ENCODE data around the gene CST6.

The CST6 gene

GRCh38 chr11:66048547-66049323 is 36.9 kb downstream of the CST6 start, which contains the start of gene GAL3ST3:
Gene GAL3ST3 (minus strand): TSS chr11:66049161. CDS start chr11:66045415, 3,746 bp downstream.
- peak; percentile 75 for DNase-seq

DNA sequence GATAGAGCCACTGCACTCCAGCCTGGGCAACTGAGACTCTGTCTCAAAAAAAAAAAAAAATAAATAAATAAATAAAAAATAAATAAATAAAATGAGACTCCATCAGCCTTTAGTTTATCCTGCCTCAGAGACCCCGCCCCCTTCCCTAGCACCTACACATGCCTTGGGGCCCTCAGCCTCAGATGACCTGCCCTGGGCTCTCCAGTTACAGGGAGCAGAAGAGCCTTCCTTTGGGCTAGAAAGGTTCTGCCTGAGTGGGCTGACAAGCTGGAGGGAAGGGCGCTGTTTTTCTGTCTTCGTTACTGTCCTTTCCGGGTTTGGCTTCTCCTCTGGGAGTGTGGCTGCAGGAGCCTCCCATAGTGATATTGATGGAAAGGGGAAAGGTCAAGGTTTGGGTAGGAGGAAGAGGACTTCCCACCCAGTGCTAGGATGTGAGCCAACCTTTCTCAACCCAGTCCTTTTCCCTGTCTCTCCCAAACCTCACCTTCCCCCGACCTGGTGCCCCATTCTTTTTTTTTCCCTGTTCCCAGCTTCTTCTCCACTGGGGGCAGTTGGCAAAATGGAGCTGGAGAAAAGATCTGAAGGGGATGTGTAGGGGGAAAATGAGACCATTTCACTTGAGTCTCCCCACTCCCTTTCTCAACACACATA is 38.9 kb downstream of the CST6 start:
- peak; percentile 38 for DNase-seq

DNA sequence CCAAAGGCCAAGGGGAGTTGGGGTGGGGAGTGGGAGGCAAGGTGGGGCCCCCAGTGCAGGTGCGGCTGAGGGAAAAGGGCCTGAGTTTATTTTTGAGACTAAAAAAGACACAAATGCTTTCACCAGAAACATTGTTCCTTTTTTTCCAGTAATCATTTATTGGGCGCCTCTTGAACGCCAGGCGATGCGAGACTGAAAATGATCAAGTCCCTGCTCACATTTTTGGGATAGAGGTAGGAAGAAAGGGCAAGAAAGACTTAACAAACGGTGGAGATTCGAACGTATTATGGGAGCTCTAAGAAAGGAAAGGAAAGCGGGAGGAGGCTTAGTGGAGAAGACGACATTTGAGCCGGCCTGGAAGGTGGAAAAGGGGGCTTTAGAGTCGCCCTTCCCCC is 39.6 kb downstream of the CST6 start:
- no peak for DNase-seq

- peak; percentile 98 for DNase-seq
Measured at GRCh38 chr11:66051766-66052663, 40.2 kb downstream of the CST6 start, which contains the start of gene SF3B2. Gene SF3B2 (plus strand): TSS chr11:66052364. CDS start chr11:66052385, 21 bp downstream.

- no peak for DNase-seq
Measured at GRCh38 chr11:66052664-66052982, 40.8 kb downstream of the CST6 start.

DNA sequence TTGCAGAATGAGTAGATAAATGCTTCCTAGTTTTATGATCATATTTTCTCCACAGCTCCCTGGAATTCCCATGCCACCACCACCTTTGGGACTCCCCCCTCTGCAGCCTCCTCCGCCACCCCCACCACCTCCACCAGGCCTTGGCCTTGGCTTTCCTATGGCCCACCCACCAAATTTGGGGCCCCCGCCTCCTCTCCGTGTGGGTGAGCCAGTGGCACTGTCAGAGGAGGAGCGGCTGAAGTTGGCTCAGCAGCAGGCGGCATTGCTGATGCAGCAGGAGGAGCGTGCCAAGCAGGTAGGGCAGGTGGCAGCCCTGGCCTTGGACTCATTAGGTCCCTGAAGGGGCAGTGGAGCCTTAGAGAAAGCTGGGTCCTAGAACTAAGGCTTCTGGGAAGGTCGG is 43.2 kb downstream of the CST6 start:
- no peak for DNase-seq

DNA sequence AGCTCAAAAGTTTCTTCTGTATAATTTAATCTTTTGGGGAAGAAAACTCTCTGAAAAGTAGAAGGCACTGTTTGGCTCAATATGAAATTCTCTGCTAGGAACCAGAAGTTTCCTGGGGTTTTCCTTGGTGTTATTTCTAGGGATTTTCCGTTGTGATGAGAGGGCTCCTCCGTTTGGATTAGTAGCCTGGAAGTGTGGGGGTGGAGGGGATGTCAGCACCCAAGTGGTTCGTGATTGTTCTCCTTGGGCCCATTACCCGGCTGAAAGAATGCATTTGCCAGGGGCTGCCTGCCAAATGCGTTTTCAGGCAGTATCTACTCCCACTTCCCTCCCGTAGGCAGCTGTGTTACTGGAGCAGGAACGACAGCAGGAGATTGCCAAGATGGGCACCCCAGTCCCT is 44.7 kb downstream of the CST6 start:
- no peak for DNase-seq

DNA sequence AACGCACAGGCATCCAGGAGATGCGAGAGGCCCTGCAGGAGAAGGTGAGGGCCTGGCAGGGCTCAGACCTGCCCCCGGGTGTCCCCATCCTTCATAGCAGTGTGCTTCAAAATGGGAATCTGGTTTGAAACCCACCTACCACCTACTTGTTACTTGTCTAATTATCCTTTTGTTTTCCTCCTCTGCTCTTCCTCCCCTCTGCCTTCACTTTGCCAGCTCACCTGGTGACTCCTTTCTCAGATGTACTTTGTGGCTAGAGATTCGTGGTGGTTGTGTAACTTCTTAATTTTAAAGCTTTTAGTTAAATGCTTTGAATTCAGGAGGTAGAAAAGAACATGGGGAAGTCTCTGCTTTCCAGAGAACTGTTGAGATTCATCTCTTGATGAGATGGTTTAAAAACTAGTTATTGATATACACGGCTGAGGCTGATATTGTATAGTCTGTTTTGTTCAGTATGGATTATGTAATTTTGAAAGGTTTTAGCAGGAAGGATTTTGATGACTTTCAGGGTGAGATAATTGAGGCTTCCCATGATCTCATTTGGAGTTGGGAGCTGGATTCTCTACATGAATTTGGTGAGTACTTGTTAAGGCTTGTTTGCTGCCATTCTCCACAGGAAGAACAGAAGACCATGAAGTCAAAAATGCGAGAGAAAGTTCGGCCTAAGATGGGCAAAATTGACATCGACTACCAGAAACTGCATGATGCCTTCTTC is 48.3 kb downstream of the CST6 start:
- no peak for DNase-seq

DNA sequence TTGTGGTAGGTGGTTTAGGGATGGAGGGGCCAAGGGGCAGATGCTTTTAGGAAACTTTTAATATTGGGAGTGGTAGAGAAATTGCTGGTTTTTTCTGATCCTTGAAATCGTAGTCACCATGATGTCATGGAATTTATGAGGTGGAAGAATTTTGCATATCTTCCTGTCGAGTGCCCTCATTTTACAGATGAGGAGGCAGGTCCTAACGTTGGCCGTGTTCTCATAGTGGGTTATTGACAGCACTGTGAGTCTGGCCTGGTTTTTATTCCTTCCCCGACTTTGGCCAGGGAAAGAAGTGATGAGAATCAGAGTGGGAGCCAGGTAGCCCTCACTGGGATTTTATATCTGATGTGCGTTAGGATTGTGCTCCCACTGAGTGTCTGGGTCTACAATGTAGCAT is 49.5 kb downstream of the CST6 start:
- no peak for DNase-seq

DNA sequence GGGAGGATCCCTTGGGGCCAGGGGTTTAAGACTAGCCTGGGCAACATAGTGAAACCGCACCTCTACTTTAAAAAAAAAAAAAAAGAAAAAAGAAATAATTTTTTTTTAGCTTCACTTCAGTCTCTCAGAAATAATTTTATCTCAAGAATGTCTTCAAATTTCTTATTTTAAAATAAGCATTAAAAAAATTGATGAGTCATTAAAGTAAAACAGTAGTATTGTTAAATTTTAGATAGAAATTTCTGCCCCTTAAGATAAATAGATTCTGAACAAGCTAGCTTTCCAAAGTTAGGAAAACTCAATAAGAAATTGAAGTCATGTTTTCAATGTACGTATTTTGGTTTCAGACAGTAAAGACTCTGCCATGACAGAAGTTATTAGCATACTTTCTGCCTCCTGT is 50.6 kb downstream of the CST6 start:
- no peak for DNase-seq

Data from eye (tissue), 1 donor.